Spleen (tissue), 7 donors: ENCODE results near the gene LRRTM4.

Source experiments
- POLR2A ChIP-seq, 3 donors: fragments of 450-650 bp; IDR thresholded peaks; one replicate each; pipeline ENCODE4 v1.5.1; 2017; ENCODE audit warnings: antibody characterized with exemption in 3 of 3, mild to moderate bottlenecking in 1 of 3
- POLR2AphosphoS5 ChIP-seq, 3 donors: sonication (generic); formaldehyde crosslinking; IDR thresholded peaks; one replicate each; pipeline ENCODE4 v1.5.1; 2017; ENCODE audit warnings: antibody characterized with exemption in 3 of 3
- TF ChIP-seq, protein P1 (sequence below), 11 experiments: fragments of 200-600 bp in 7 of 11; fragments of 450-650 bp in 4 of 11; sonication (generic) in 4 of 11; IDR thresholded peaks in 8 of 11; conservative IDR thresholded peaks in 3 of 11; 1 replicate in 7 of 11; 2 replicates in 4 of 11; pipeline versions ENCODE4 v1.4.0 to v1.8.0; 2016 to 2021; ENCODE audit warnings: antibody characterized with exemption in 11 of 11, inconsistent platforms in 4 of 11, mild to moderate bottlenecking in 1 of 11
- donor health status: DM: no; HTN: no; CAD: no; lungs with moderate emphysema.
- donor health status: DM: no; HTN: no; CAD: no.
- donor health status: DM: no; HTN: no; CAD: no.

DNA sequence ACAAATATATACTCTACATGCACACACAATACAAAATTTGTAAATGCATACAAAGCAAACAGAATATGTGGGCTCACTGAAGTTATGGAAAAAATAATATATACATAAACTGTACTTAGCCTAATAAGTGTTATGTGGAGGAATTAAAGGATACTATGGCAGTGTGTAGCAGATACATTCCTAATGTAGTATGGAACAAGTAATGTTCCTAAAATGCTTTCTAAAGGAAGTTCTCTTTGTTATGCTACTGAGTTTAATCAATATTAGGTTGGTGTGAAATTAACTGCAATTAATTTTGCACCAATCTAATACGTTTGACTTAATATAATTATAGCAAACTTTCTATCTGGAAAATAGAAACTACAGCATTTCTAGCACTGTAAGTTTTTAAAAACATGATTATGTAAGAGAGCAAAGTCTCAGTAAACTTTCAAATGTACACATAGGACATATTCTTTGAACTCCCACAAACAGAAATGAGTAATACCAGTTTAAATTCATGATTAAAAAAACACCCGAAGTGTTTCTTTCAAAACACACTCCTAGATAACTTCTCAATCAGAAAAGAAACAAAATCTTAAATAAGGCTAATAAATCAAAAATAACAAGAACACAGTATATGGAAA, 331.3 kb downstream of the LRRTM4 start:
- TF ChIP-seq, protein P1, sequence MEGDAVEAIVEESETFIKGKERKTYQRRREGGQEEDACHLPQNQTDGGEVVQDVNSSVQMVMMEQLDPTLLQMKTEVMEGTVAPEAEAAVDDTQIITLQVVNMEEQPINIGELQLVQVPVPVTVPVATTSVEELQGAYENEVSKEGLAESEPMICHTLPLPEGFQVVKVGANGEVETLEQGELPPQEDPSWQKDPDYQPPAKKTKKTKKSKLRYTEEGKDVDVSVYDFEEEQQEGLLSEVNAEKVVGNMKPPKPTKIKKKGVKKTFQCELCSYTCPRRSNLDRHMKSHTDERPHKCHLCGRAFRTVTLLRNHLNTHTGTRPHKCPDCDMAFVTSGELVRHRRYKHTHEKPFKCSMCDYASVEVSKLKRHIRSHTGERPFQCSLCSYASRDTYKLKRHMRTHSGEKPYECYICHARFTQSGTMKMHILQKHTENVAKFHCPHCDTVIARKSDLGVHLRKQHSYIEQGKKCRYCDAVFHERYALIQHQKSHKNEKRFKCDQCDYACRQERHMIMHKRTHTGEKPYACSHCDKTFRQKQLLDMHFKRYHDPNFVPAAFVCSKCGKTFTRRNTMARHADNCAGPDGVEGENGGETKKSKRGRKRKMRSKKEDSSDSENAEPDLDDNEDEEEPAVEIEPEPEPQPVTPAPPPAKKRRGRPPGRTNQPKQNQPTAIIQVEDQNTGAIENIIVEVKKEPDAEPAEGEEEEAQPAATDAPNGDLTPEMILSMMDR (IDR thresholded peaks at IDR 0.05 in 8 of 11, conservative IDR thresholded peaks at IDR 0.05 in 3 of 11): no peak
- TF ChIP-seq POLR2AphosphoS5 (IDR thresholded peaks at IDR 0.05) (no peak), POLR2A (IDR thresholded peaks at IDR 0.05) (no peak)
